COLO668 (cell line): Measurements from ENCODE around the gene CCDC171.
"Not testable (repeated sequence)": the region's sequence is repeated elsewhere in the genome, so short reads cannot be mapped to it uniquely, and the experiment has no call there.

Experiments
- DNase-seq: peaks from one replicate; lab custom pipeline; 2025; ENCODE audit not compliant: unreplicated experiment; lab: John Stamatoyannopoulos, UW

CCDC171 gene

DNA sequence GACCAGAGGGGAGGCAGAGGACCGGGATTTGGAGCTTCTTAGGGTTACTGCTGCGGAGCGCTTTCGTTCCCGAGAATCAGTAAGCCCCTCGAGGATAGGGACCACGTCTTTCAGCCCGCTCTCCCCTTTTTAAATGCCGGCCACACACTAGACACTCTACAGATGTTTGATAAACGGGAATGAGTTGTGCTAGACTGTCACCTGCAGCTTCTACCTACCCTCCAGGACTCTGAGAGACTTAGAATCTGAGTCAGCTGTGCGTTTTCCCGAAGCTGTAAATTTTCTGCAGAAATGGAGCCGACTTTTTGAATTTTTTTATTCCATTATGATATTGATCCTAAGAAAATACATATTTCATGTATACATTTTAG, 670 bp downstream of the CCDC171 start:
- DNase-seq = no peak

DNA sequence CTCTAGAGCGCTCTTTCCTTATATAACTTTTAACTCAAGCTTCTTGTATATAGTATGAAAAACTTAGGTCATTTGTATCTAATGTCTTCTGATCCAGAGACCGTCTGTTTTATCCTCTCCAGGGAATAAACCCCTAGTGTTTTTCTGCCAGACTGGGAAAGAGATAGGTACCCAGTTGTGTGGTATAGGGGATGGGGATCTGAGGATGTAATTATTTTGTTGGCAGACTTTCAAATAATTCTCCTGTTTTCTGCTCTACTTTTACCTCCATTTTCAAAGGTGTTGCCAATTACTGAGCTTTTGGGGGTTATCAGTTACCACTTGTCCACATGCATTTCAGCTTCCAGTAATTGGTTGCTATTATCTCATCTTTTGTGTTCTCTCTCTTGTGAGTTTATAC, 17.9 kb downstream of the CCDC171 start:
- DNase-seq = no peak

DNA sequence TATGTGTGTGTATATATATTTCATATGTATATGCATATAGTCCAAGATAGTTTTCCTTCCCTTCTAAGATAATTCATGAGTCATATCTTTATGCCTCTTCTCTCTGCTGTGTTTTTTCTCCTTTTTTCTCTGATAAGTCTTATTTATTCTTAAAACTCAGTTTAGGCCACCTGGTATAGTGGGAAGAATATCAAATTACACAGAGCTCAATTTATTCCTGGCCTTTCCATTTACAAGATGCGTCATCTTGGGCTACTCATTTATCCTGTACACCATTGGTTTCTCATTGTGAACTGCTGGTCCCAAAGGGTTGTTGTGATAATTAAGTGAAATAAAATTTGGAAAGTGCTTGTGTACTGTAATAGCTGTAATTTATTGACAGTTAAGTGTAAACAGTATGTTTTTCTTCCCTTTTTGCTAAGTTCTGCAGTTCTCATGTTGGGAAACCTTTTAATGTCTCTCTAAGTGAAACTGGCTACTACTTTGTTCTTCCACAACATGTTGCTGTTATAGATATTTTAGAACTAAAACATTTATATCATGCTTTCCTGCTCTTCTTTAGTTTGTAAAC, 19.4 kb downstream of the CCDC171 start:
- DNase-seq = no peak

DNA sequence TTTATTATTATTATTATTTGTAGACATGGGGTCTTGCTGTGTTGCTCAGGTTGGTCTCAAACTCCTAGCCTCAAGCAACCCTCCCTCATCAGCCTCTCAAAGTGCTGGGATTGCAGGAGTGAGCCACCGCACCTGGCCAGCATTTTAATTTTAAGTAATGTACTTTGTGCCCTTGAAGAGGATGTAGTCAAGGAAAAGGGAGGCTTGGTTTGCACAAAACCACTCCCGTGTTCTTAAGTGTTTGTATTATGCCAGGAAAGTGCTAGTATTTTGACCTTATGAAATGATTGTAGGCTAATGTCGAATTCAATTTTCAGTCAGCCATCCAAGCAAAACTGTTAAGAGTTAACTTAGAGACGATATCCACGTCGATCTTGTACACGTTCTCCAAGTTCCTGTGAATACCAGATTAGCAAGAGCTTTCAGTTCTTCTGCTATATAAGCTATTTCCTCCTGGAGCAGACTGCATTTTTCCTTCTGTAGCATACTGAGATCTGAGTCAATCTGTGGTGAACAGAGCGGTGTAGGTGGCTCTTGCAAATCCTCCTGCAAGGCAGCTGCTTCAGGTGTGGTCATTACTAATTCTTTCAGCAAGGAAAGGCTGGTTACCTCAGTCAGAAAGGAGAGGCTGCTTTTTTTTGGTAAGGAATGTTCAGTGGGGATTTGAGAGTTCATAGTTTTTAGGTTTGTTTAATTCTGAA, 23.7 kb downstream of the CCDC171 start:
- no peak for DNase-seq

DNA sequence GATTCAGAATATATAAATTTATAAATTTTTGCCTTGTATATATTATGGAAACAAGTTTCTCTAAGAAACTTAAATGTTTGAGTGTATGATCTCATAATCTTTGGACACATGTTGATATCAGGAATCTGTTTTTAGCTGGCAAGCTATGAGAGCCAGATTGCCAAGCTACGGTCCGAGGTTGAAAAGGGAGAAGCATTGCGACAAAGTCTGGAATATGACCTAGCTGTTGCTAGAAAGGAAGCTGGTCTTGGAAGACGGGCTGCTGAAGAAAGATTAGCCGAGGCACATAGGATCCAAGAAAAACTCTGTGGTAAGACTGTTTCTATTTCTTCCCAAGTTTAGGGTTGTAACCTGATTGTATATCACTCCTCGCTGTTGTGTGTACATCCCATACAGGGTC, 25.9 kb downstream of the CCDC171 start:
- DNase-seq = no peak

DNA sequence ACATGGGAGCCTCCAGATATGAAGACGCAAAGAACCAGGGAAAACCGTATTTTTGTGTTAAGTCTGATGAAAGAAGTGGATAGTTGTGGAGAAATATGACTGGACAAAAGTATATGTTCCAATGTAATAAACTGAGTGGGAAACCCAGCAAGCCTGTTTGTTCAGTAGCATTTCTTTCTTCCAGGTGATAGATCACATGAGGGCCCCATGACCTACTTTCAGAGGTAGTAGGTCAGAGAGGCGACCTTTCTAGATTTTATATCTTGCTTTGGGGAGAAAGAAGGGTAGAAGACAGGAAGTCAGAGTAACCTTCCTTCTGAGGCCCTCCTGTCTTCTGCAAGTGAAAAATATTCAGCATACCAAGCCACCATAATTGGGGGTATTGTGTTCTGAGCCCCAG, 31.5 kb downstream of the CCDC171 start:
- no peak for DNase-seq

DNA sequence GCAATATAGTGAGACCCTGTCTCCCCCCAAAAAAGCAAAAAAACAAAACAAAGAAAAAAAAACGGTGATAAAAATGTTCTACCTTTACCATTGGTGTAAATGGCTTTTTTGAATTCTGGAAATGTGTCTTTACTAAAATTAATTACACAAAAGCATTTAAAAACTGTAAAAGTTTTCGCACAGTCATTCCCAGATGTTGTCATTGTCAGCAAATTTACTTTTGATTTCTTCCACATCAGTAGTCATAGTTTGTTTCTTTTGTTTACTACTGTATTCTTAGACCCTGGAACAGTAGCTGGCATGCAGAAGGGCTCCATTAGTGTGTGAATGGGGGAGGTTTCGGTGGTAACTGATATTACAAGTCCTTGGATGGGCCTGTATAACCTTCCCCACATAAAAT, 39.5 kb downstream of the CCDC171 start:
- DNase-seq = no peak

DNA sequence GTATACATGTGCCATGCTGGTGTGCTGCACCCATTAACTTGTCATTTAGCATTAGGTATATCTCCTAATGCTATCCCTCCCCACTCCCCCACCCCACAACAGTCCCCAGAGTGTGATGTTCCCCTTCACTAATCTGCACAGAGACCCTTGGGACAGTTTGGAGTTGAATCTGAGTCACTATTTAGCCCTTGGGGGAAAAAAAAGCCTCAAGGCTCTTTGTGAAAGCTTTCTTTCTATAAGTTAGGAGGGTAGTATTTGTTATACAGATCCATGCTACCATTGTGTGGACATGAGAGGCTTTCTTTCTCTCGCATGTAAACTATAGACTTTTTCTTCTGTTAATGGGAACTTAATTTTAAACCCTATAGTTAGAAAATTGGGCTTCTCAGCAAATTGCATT, 40.1 kb downstream of the CCDC171 start:
- not testable (repeated sequence) for DNase-seq

DNA sequence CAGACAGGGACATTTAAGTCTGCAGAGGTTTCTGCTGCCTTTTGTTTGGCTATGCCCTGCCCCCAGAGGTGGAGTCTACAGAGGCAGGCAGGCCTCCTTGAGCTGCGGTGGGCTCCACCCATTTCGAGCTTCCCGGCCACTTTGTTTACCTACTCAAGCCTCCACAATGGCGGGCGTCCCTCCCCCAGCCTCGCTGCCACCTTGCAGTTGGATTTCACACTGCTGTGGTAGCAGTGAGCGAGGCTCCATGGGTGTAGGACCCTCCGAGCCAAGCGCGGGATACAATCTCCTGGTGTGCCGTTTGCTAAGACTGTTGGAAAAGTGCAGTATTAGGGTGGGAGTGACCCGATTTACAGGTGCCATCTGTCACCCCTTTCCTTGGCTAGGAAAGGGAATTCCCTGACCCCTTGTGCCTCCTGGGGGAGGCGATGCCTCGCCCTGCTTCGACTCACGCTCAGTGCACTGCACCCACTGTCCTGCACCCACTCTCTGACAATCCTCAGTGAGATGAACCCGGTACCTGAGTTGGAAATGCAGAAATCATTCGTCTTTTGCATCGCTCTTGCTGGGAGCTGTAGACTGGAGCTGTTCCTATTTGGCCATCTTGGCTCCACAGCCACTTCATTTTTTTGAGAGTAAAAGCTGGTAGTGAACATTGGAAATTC, 48.0 kb downstream of the CCDC171 start:
- not testable (repeated sequence) for DNase-seq

DNA sequence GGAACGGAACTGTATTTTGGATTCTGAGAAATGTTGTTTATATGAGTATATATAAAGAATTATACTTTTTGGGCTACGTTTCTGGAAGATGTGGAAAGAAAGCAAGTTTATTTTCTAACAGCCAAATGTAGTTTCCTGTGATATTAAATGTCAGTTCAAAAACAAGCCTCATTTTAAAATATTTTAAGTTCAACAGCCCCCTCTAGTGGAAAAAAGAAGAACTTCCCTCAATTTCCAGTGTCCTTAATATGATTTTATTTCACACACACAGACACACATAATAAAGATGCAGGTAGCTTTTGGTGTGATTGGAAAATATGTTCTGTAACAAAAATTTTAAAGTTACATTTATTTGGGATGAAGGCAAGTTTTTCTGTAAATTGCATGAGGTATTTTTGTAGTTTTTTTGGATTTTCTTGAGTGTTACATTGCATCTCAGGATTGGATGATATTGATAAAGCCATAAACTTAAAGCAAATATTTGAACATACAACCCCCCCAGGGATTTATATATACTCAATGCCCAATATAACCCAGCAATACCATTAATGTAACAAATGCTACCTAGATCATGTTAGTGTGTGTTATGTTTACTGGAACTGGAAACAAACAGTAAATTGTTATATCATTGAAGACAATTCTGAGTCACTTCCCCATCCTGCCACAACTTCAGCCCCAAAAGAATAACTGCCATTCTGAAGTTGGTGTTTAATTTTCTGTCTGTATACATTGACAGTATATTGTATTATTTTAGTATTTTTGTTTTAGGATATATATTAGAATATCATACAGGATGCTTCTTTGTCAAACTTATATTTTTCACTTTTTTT, 54.0 kb downstream of the CCDC171 start:
- DNase-seq = no peak

DNA sequence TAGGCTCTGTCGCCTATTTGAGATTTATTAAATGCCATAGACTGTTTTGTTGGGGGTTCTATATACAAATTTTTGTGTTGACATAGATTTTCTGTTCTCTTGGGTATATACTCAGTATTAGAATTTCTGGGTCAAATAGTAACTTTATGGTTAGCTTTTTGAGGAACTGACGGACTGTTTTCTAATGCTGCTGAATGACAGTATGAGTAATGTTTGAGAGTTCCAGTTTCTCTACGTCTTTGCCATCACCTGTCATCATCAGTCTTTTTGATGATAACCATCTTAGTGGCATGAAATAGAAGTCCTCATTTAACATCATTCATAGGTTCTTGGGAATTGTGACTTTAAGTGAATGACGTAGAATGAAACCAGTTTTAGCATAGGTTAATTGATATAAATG, 60.1 kb downstream of the CCDC171 start:
- no peak for DNase-seq

DNA sequence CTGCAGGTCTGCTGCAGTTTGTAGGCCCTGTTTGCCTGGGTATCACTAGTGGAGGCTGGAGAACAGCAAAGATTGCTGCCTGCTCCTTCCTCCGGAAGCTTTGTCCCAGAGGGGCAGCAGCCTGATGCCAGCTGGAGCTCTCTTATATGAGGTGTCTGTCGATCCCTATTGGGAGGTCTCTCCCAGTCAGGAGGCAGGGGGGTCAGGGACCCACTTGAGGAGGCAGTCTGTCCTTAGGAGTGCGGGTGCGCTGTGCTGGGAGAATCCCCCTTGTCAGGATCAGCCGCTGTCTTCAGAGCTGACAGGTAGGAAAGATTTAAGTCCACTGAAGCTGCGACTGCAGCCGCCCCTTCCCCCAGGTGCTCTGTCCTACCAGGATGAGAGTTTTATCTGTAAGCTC, 64.9 kb downstream of the CCDC171 start:
- DNase-seq = no peak

DNA sequence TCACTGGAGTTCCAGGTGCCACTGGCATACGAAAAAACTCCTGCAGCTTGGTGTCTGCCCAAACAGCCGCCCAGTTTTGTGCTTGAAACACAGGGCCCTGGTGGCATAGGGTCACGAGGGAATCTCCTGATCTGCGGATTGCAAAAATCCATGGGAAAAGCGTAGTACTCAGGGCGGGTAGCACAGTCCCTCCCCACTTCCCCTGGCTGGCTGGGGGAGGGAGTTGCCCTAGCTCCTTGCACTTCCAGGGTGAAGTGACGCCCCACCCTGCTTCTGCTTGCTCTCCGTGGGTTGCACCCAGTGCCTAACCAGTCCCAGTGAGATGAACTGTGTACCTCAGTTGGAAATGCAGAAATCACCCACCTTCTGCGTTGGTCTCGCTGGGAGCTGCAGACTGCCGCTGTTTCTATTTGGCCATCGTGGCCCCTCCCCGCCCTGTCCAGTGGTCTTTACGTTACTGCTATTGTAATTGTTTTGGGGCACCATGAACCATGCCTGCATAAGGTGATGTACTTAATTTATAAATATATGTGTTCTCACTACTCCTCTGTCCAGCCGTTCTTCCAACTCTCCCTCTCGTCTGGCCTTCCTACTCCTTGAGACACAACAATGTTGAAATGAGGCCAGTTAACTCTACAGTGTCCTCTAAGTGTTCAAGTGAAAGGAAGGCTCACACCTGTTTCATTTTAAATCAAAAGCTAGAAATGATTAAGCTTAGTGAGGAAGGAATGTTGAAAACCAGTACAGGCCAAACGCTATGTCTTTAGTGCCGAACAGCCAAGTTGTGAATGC, 65.9 kb downstream of the CCDC171 start:
- no peak for DNase-seq

DNA sequence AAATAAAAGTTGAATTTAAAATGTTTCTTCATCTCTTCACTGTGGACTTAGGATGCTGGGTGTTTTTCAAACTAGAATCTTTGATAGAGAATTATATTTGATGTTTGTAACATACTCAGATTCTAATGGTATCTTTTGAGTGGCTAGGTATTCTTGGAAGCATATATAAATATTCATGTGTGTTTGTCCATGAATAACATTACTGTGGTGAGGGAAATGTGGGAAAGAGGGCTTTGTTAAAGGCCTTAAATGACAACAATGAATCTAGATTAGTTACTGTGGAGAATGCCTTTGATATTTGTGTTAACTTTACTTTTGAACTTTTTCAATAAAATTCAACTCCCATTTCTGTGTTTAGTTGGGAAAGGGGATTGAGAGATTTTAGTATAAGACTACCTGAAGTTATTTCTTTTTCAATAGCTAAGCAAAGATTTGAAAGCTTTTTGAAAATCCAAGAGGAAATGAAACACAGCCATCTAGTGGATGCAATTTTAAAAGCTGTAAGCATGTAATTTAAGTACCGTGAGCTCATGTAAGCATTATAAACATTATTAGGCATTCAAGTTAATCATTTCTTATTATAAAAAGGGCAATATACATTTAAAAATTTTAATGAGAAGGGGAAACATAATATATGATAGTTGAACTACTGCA, 69.6 kb downstream of the CCDC171 start:
- DNase-seq = no peak

DNA sequence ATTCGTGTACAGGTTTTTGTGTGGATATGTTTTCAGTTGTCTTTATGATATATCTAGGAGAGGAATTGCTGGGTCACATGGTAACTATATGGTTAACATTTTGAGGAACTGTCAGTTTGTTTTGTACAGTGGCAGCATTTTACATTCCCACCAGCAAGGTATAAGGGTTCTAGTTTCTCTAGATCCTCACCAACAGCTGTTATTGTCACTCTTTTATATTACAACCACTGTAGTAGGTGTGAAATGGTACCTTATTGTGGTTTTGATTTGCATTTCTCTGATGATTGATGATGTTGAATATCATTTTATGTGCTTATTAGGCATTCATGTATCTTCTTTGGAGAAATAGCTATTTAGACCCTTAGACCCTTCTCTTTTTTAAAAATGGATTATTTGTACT, 82.9 kb downstream of the CCDC171 start:
- no peak for DNase-seq

DNA sequence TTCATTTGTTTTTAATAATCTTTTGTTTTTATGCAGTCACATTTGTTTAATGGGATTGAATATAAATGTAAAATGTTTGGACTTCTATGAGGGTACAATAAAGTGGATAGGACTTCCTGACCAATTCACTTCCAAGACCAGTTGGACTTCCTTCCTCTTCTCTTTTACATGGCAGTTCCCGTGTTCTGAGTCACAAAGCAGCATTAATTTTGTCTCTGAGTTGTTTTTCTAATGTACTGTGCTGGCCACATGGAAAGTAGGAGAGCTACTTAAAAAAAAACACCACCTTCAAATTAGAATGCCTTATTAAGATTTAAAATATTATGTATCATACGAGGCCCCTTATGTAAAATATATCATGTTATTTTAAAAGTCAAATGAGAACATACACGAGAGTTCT, 87.3 kb downstream of the CCDC171 start:
- no peak for DNase-seq

DNA sequence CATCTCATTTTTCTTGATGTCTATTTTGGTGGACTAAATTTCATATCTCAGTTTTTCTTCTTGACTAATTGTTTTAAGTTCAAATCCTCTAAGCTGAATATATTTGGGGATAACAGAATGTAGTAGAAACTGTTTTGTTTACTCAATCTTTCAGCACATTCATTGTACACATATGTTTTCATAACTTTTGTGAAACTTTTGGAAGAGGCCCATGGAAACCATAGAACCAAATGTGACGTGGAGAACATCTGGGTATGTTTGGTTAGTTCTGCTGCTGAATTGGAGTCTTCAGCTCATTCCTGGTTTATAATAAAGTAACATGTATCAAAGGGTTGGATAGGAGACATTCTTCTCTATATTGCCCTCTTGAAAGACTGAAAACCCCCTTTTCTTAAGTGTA, 88.4 kb downstream of the CCDC171 start:
- DNase-seq = no peak

DNA sequence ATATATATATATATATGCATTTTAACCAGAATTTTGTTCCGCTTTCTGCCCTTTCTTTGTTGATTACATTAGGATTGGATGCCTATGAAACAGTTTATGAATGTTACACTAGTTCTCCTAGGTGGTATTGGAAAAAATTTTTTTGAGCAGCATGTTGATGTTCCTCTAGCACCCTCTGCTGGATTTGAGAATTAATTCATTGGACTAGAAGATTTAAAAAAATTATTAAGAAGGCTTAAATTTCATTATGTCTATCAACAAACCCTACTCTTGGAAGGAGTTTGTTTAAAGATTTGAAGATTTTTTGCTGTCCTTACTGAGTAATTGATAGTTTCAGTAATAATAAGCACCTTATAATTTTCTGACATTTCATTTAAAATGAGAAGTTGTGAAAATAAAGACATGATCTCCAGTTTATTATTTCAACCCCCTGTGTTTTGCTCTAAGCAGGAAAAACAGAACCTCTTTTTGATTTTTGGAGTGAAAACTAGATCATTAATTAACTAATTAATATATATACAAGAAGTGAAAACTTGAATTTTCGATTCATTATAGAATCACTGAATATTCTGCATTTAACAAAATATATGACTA, 89.6 kb downstream of the CCDC171 start:
- no peak for DNase-seq

DNA sequence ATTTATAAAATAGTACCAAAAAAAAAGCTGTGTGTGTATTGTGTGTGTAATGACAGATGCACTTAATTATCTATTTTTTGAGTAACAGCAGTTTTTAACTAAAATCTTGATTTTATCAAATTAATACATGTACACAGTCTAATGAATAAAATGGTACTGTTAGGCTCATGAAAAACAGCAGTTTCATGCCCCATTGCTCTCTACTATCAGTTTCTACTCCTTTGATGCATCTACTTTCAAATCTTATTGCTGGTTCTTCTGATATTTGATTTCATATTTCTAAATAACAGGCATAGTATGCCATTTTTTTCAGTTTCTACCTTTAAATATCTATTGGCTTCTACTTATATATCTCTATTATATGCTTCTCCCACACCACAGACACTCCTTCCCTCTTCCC, 117.4 kb downstream of the CCDC171 start:
- no peak for DNase-seq

DNA sequence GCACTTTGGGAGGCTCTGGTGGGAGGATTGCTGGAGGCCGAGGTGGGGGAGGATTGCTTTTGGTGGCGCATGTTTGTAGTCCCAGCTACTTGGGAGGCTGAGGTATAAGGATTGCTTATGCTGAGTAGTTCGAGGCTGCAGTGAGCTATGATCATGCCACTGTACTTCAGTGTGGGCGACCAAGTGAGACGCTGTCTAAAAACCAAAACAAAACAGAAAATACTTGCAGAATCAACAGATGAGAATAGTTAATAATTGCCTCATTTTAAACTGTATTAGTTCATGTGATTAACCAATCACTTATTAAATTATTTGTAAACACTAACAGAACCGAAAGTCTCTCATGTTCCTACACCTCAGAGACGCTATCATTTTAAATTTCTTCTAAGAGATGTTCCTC, 118.1 kb downstream of the CCDC171 start:
- DNase-seq = no peak
